Pancreas (tissue), 10 donors: ENCODE results near the gene S100A1. TPM values are rescaled to one million over a fixed set of nuclear protein-coding genes. Genes with fewer than 3 reads are reported as not detected.
"Not testable (repeated sequence)": the region's sequence is repeated elsewhere in the genome, so short reads cannot be mapped to it uniquely, and the experiment has no call there.

Experiments
- ATAC-seq, 4 donors: fragments of 200-7000 bp; cut with Tn5 transposase; one replicate each; pipeline versions ENCODE4 v1.8.0 to v1.9.1; 2020; ENCODE audit warnings: mild to moderate bottlenecking in 4 of 4, moderate library complexity in 4 of 4
- DNase-seq, 6 donors: peaks; one replicate each; pipeline ENCODE4 v3.0.0-alpha.2; 2020
- FAIRE-seq: peaks from 2 replicates; lab custom pipeline; 2012; peaks lifted over from hg19 to GRCh38; lab: Jason Lieb, UNC
- H3K27ac ChIP-seq, 4 donors: fragments of 200-600 bp; sonication (generic); 1 replicate in 3 of 4; 2 replicates in 1 of 4; pipeline versions ENCODE4 v1.5.0 to v1.8.0; 2020
- H3K27me3 ChIP-seq, 4 donors: fragments of 200-600 bp; one replicate each; pipeline ENCODE4 v1.8.0; 2021
- H3K36me3 ChIP-seq, 3 donors: fragments of 200-600 bp; sonication (generic) in 1 of 3; one replicate each; pipeline versions ENCODE4 v1.5.0 to v1.8.0; 2020 to 2021
- H3K4me1 ChIP-seq, 3 donors: fragments of 200-600 bp; one replicate each; pipeline ENCODE4 v1.8.0; 2021
- H3K4me3 ChIP-seq, 4 donors: fragments of 200-600 bp; sonication (generic) in 2 of 4; one replicate each; pipeline versions ENCODE4 v1.5.0 to v1.8.0; 2020 to 2021
- H3K9me3 ChIP-seq, 4 donors: fragments of 200-600 bp; one replicate each; pipeline ENCODE4 v1.8.0; 2021
- CTCF ChIP-seq, 4 donors: fragments of 200-600 bp; sonication (generic) in 3 of 4; IDR thresholded peaks; one replicate each; pipeline versions ENCODE4 v1.5.0 to v1.8.0; 2021; ENCODE audit warnings: antibody characterized with exemption in 4 of 4
- WGBS, 2 donors: extraction: QIAGEN DNeasy Blood & Tissue Kit; methylation state at CpG; one replicate each; pipeline ENCODE4 v1.1.7; 2013; 5-methylcytosine and 5-hydroxymethylcytosine counted together
- intact Hi-C, 3 donors: fragments of 100-400 bp; cut with DNase I; formaldehyde crosslinking; loops; one replicate each; pipeline versions ENCODE4 v1.11.1 to v1.14.2; 2022
- polyA plus RNA-seq, 2 donors: library from polyadenylated mRNA; stranded (reverse); fragments of 200-250 nt; gene quantifications; one replicate each; pipeline ENCODE4 v1.2.3, GENCODE V29; 2013
- total RNA-seq, 6 donors: library from RNA; stranded (reverse); fragmentation: NEBNext Ultra II Directional in 4 of 6; extraction: Animal tissue kit (Norgen Biotek cat#: 25700) in 4 of 6; gene quantifications; one replicate each; pipeline versions ENCODE4 v1.2.1 to v1.2.4, GENCODE V29; 2021 to 2023
- donor health status: healthy with polysubstance abuse.
- donor health status: DM: no; HTN: no; CAD: no; lungs with moderate emphysema.
- donor health status: DM: no; HTN: no; CAD: no.
- donor health status: control.
- donor health status: control.
- donor health status: Bipolar disorder and iron deficiency.
- donor health status: DM: yes; HTN: yes; CAD: no.
- donor health status: DM: no; HTN: no; CAD: no.
- donor health status: DM: no; HTN: no; CAD: no.
- donor health status: DM: yes; HTN: yes; CAD: no.

Gene S100A1
- total and polyA plus RNA-seq, 8 donors = 1.9 to 14.0 (median 4.0) TPM

- H3K9me3 ChIP-seq = no peaks in the 10 kb centered on the region
- ATAC-seq = no peak
- peaks cover 0 to 9% (median 6%) of the 10 kb centered on the region in 3 donors for H3K4me1 ChIP-seq
- FAIRE-seq = no peak
- WGBS, 2 donors = 68 to 69% methylated on average over 9 of the region's 9 CpGs
- DNase-seq = no peak
- H3K4me3 ChIP-seq = no peak overlapping the region
- H3K36me3 ChIP-seq = peaks cover 10 to 53% (median 34%) of the 10 kb centered on the region in 3 donors
- H3K27me3 ChIP-seq = no peaks in the 10 kb centered on the region
- intact Hi-C loops = no loop called here
- TF ChIP-seq CTCF (IDR thresholded peaks at IDR 0.05) = no peak
- H3K27ac ChIP-seq = no peak overlapping the region
Observed at GRCh38 chr1:153661111-153661708, 33.0 kb downstream of the S100A1 start.

GRCh38 chr1:153662269-153662668, 34.0 kb downstream of the S100A1 start:
- WGBS, 2 donors = 47 to 53% methylated on average over 2 of the region's 2 CpGs
- H3K27me3 ChIP-seq = no peaks in the 10 kb centered on the region
- no peaks in the 10 kb centered on the region for H3K9me3 ChIP-seq
- H3K36me3 ChIP-seq = peaks cover 14 to 64% (median 43%) of the 10 kb centered on the region in 3 donors
- intact Hi-C loops = no loop called here
- no peak for TF ChIP-seq CTCF (IDR thresholded peaks at IDR 0.05)
- ATAC-seq (no peak), FAIRE-seq (no peak), DNase-seq (no peak)
- no peak overlapping the region for H3K27ac ChIP-seq
- no peak overlapping the region for H3K4me3 ChIP-seq
- peaks cover 0 to 9% (median 6%) of the 10 kb centered on the region in 3 donors for H3K4me1 ChIP-seq

GRCh38 chr1:153663211-153663610, 35.0 kb downstream of the S100A1 start:
- H3K27ac ChIP-seq = no peak overlapping the region
- intact Hi-C loops = no loop called here

GRCh38 chr1:153667439-153667838, 39.2 kb downstream of the S100A1 start:
- Histone ChIP-seq H3K36me3 (peaks cover 9 to 62% (median 49%) of the 10 kb centered on the region in 3 donors), H3K4me3 (no peak overlapping the region)

More at GRCh38 chr1:153663211-153663610, 35.0 kb downstream of the S100A1 start:
- DNase-seq = no peak
- H3K9me3 ChIP-seq = no peaks in the 10 kb centered on the region
- TF ChIP-seq CTCF (IDR thresholded peaks at IDR 0.05) = no peak
- no peak overlapping the region for H3K4me3 ChIP-seq
- no peak for ATAC-seq
- H3K36me3 ChIP-seq = peaks cover 15 to 70% (median 53%) of the 10 kb centered on the region in 3 donors
- FAIRE-seq = no peak
- no peaks in the 10 kb centered on the region for H3K27me3 ChIP-seq
- H3K4me1 ChIP-seq = peaks cover 0 to 12% (median 6%) of the 10 kb centered on the region in 3 donors
- 84 to 86% methylated on average over 5 of the region's 5 CpGs for WGBS, 2 donors

GRCh38 chr1:153668672-153669071, 40.4 kb downstream of the S100A1 start:
- H3K27ac ChIP-seq, H3K9me3 ChIP-seq, FAIRE-seq, ATAC-seq, H3K4me3 ChIP-seq, H3K27me3 ChIP-seq, intact Hi-C loops: not testable (repeated sequence)
- WGBS, 2 donors = 95 to 96% methylated on average over 8 of the region's 8 CpGs
- DNase-seq = peak in 1 of 6 donors; percentile 11
- H3K36me3 ChIP-seq = peaks cover 4 to 51% (median 42%) of the 10 kb centered on the region in 3 donors
- H3K4me1 ChIP-seq = peaks cover 10 to 20% (median 19%) of the 10 kb centered on the region in 3 donors

More at GRCh38 chr1:153667439-153667838, 39.2 kb downstream of the S100A1 start:
- 84 to 89% methylated on average over 4 of the region's 4 CpGs for WGBS, 2 donors
- no peak for ATAC-seq
- no peaks in the 10 kb centered on the region for H3K9me3 ChIP-seq
- no peak for DNase-seq
- no peak for TF ChIP-seq CTCF (IDR thresholded peaks at IDR 0.05)
- FAIRE-seq = no peak
- peaks cover 10 to 20% (median 19%) of the 10 kb centered on the region in 3 donors for H3K4me1 ChIP-seq
- no peak overlapping the region for H3K27ac ChIP-seq
- intact Hi-C loops = no loop called here
- H3K27me3 ChIP-seq = no peaks in the 10 kb centered on the region
